ENCODE measurements around the gene DPYSL5. TPM values are rescaled to one million over a fixed set of nuclear protein-coding genes. Genes with fewer than 3 reads are reported as not detected.

The DPYSL5 gene
- total and polyA plus RNA-seq, 2 of the 8 experiments (the other 6 are each of a cell fraction or from before 2014, with no cell fraction given), result 11.9 to 16.4 TPM

GRCh38 chr2:26809876-26810577 lies 37.9 kb upstream of the DPYSL5 start:
- Histone ChIP-seq H3K9ac (replicated peaks in 1 of 4; ENCODE audit: extremely low read depth in 1 of 4, low read depth in 3 of 4, low read length in 3 of 4) (no peak overlapping the region), H4K8ac (ENCODE audit: extremely low read depth, insufficient read depth, low read length) (no peak overlapping the region), H3K56ac (replicated peaks; ENCODE audit: insufficient read length, low read depth, low read length) (no peak overlapping the region), H2AK5ac (ENCODE audit: low read depth, low read length) (no peak overlapping the region), H3K9me3 (ENCODE audit: insufficient read depth in 2 of 2, low read depth in 1 of 2, low read length in 1 of 2) (no peaks in the 10 kb centered on the region; a peak in 1 of 4 replicates), H2BK15ac (ENCODE audit: low read length) (no peak overlapping the region), H3K18ac (ENCODE audit: extremely low read depth, low read length) (no peak overlapping the region), H3K27me3 (replicated peaks in 1 of 4; ENCODE audit: control insufficient read depth in 3 of 4, extremely low read depth in 1 of 4, insufficient read depth in 3 of 4, low read length in 3 of 4) (no peaks in the 10 kb centered on the region; a peak in 1 of 7 replicates), H2AFZ (ENCODE audit: low read length) (no peak overlapping the region), H2BK5ac (ENCODE audit: low read depth, low read length) (no peak overlapping the region), H3K23ac (ENCODE audit: insufficient read length) (no peak overlapping the region), H4K91ac (replicated peaks; ENCODE audit: insufficient read length, low read length) (no peak overlapping the region), H3K23me2 (ENCODE audit: low read depth, low read length) (no peaks in the 10 kb centered on the region), H3K79me1 (ENCODE audit: low read depth, low read length) (no peaks in the 10 kb centered on the region), H3K36me3 (ENCODE audit: control insufficient read depth in 2 of 4, insufficient read depth in 4 of 4, low read length in 3 of 4) (no peaks in the 10 kb centered on the region), H3K79me2 (ENCODE audit: control insufficient read depth in 1 of 2, insufficient read depth in 2 of 2, low read length in 2 of 2) (no peaks in the 10 kb centered on the region), H3K27ac (ENCODE audit: low read depth, low read length) (no peak overlapping the region), H4K20me1 (replicated peaks in 1 of 2; ENCODE audit: control insufficient read depth in 1 of 2, insufficient read depth in 2 of 2, low read length in 2 of 2) (no peaks in the 10 kb centered on the region), H3K4ac (replicated peaks; ENCODE audit: insufficient read length, low read depth, low read length) (no peak overlapping the region), H3K4me1 (replicated peaks in 1 of 4; ENCODE audit: control insufficient read depth in 3 of 4, insufficient read depth in 4 of 4, low read length in 3 of 4) (no peaks in the 10 kb centered on the region; a peak in 2 of 7 replicates), H3K4me3 (ENCODE audit: extremely low read depth in 1 of 4, insufficient read depth in 2 of 4, low read depth in 3 of 4, low read length in 4 of 4) (no peak overlapping the region), H2BK12ac (ENCODE audit: low read depth, low read length) (no peak overlapping the region), H3K4me2 (ENCODE audit: insufficient read depth in 1 of 2, low read depth in 2 of 2, low read length in 2 of 2) (no peak overlapping the region), H2BK120ac (replicated peaks; ENCODE audit: low read depth, low read length) (no peak overlapping the region), H4K5ac (ENCODE audit: insufficient read length, low read depth, low read length) (no peak overlapping the region), H3K14ac (ENCODE audit: insufficient read length) (no peak overlapping the region), H2BK20ac (ENCODE audit: low read length) (no peak overlapping the region)
- FAIRE-seq, result no peak
- WGBS, 2 experiments (ENCODE audit: extremely low coverage in 1 of 2, insufficient coverage in 1 of 2, insufficient read length in 1 of 2, insufficient replicate concordance in 2 of 2, low coverage in 1 of 2, low lambda C conversion rate in 2 of 2, missing lambda C conversion rate in 1 of 2), result 72% methylated on average over 6 of the region's 6 CpGs; no CpG with 5 or more reads in 1 of the 2 experiments
- ChIA-PET POLR2A (ENCODE audit: partially characterized antibody) (no interaction called here), CTCF (ENCODE audit: partially characterized antibody) (interaction anchor here (0.9 to 1.1 kb wide), 2 partner anchors 9 to 36 kb away, joined by 3 to 4 read pairs; no protein-coding TSS in a partner anchor)
- no peak for DNase-seq (ENCODE audit: low read depth in 1 of 2, low spot score in 2 of 2)
- no peak for TF ChIP-seq POLR2AphosphoS5 (IDR thresholded peaks at IDR 0.05; ENCODE audit: low read depth, low read length)
- no peak for TF ChIP-seq POLR2A (IDR thresholded peaks at IDR 0.05; ENCODE audit: control extremely low read depth in 1 of 2, low read depth in 2 of 2, low read length in 2 of 2)
- TF ChIP-seq TEAD4 (IDR thresholded peaks at IDR 0.05; ENCODE audit: low read depth, low read length), result no peak
- no peak for TF ChIP-seq SP1 (IDR thresholded peaks at IDR 0.05; ENCODE audit: low read depth, low read length)
